Bone marrow (tissue), 2 donors: Measurements from ENCODE around the gene KIF26B.
"Not testable (repeated sequence)": the region's sequence is repeated elsewhere in the genome, so short reads cannot be mapped to it uniquely, and the experiment has no call there.

Experiments
- DNase-seq, 2 donors: peaks; one replicate each; lab custom pipeline; 2025; lab: John Stamatoyannopoulos, UW

Gene KIF26B

GRCh38 chr1:245694753-245695195, 540.0 kb downstream of the KIF26B start:
- no peak for DNase-seq

DNA sequence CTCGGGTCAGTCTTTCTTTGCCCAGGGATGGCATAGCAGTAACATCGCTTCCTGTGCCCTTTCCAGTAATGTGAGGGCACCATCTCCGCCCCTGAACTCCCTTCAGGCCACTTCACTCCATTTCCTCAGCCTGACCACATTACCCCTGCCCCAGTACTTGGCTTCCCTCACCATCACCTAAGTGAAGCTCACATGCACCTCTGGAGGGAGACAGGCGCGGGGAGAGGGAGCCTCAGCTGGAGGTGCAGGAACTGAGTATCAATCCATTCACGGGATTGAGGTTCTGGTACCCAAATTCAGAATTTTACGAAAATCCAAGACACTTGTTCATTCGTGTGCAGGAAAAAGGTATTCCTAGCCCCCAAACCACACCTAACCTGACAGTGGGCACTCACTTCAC, 540.4 kb downstream of the KIF26B start:
- no peak for DNase-seq

DNA sequence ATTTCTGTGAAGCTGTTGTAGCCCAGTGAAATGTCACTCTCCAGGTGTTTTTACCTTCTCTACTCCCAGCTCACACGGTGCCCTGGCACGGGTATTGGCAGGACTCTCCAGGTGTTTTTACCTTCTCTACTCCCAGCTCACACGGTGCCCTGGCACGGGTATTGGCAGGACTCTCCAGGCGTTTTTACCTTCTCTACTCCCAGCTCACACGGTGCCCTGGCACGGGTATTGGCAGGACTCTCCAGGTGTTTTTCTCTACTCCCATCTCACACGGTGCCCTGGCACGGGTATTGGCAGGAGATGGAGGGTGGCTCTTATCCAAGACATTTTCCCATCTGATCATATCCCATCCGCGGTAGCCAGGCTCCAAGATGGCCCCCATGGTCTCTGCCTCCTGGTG, 540.9 kb downstream of the KIF26B start:
- DNase-seq = not testable (repeated sequence)

GRCh38 chr1:245698116-245698515, 543.3 kb downstream of the KIF26B start:
- DNase-seq = no peak

GRCh38 chr1:245698860-245699259, 544.1 kb downstream of the KIF26B start:
- DNase-seq = no peak

- no peak for DNase-seq
Measured at GRCh38 chr1:245700631-245701030, 545.8 kb downstream of the KIF26B start.

GRCh38 chr1:245701631-245702030, 546.8 kb downstream of the KIF26B start:
- DNase-seq = no peak

DNA sequence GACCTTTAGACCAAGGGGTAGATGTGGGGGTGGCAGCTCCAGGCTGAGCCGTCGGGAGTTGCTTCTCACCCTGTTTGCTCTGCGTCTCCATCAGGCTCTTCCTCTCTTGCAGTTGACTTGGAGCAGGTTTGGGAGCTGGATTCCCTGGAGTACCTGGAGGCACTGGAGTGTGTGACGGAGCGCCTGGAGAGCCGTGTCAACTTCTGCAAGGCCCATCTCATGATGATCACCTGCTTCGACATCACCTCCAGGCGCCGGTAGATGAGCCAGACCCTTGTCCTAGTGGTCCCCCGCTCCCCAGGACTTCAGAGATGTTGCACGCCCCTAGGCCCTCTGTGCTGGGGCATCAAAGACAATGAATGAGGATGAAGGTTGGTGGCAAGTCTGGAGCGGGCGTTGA, 547.6 kb downstream of the KIF26B start:
- DNase-seq = no peak

- DNase-seq = no peak
Measured at GRCh38 chr1:245704341-245704740, 549.6 kb downstream of the KIF26B start.

DNA sequence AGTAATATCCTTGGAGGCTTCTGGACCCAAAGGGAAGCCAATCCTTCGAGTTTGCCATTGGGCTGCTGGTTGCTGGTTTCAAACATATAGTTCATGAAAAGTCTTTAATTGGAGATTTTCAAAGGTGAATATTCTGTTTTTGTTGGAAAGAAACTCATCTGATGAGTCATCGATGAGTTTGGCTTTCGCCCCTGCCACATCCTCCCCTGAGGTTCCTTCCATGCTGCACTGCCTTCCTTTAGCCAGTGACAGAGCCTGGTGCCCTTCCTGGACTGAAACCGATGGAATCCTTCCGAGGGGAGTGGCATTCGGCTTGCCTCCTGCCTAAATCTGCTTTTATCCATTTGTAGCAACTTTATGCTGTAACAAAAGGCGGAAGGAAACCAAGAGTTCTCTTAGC, 550.0 kb downstream of the KIF26B start:
- DNase-seq = no peak

DNA sequence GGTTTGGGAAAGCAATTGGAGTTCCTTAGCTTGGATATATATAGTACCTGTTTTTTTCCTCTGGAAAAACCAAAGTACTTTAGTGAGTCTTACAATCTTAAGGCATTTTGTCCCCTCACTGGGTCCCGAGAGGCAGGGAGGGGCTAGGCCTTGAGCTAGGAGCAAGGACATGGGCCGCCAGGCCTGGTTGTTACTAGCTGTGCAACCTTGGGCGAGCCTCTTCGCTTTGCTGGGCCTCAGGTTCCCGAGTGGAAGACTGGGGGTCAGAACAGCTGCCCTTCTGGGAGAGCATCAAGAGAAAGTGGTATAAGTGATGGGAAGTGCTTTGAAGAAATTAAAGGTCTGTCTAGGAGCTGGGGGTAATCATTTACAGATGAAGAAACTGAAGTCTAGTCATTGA, 553.2 kb downstream of the KIF26B start:
- DNase-seq = no peak

DNA sequence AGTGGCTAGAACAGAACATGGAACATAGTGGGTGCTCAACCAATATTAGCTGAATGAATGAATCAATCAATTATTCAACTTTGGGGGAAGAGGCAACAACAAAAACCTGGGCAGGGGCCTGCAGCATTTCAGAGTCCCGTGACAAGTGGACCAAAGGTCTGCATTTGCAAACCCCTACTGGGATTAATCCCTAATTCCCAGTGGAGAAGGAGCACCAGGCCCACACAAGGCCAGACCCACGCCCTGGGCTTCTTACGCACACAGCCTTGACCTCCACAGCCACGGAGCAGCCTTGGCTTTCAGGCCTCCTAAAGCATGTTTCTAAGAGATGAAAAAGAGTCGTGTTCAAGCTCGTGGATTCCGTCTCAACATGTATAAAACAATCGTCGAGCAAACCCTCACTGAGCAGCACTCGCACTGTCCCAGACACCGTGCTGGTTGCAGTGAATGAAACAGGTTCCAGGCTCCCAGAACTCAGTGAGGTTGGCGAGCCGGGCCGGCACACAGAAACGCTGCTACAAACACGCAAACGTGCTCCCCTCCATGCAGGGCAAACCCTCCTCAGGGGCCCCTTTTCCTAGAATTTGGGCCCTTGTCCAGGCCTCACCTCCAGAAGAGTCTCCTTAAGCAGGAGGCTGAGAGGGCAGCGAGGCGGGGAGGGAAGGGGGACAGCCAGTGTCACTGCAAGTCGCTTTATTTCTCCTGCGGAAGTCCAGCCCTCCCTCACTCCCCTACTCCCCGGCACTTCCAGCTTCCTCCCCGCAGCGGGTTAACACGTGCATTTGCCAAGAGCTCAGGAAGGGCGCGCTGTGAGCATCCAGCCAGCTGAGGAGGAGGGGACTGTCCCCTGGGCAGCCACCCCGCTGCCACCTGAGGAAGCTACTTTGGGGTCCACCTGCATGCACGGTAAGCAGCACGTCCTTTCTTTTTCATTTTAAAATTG, 556.4 kb downstream of the KIF26B start:
- DNase-seq = no peak

GRCh38 chr1:245714027-245714426, 559.2 kb downstream of the KIF26B start:
- not testable (repeated sequence) for DNase-seq

GRCh38 chr1:245715291-245715701, 560.5 kb downstream of the KIF26B start:
- no peak for DNase-seq

GRCh38 chr1:245715970-245716369, 561.2 kb downstream of the KIF26B start:
- DNase-seq = no peak

DNA sequence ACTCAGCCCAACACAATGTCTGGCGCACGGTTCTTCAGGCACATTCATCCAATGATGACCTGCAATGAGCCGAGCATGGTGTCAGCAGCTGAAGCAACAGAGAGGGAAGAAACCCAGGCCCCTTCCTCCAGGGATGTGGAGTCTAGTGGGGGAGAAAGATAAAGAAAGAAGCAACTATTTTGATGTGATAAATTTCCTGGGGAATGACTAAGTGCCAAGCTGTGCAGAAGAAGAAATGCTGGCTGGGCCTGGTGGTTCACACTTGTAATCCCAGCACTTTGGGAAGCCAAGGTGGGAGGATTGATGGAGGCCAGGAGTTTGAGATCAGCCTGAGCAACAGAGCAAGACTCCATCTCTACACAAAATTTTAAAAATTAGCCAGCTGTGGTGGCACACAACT, 561.8 kb downstream of the KIF26B start:
- no peak for DNase-seq

DNA sequence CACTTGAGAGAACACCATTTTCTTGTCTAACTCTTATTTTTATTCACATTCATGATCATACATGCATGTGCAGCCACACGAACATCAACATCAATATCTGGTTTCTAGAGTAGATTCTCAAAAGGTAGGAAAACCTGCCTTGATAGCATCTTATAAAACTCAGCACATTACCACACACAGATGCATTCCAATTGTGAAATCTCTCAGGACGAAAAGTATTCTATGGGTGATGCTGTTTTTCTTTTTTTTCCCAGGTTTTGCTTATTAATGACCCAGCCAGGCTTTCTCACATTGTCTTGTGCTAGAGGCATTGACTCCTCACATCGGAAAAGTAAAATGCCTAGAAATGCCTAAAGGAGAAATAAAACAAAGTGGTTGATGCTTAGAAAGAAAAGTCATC, 562.8 kb downstream of the KIF26B start:
- DNase-seq = no peak

DNA sequence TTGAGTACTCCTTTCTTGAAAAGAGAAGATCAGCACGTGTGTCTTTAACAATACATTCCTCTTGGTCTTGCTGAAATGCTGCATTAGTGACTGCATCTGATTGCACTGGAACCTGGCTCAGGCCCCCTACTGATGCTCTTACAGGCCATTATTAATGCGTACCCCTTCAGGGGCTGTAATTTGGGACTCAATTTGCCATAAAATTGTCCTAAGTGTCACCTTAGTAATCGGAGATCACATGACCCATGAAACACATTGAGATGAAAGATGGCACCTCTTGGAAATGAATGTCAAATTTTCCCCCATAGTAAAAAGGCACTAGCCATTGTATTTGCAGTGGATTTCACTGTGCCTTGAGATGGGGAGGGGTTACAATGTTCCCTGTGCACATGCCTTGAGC, 563.3 kb downstream of the KIF26B start:
- no peak for DNase-seq

DNA sequence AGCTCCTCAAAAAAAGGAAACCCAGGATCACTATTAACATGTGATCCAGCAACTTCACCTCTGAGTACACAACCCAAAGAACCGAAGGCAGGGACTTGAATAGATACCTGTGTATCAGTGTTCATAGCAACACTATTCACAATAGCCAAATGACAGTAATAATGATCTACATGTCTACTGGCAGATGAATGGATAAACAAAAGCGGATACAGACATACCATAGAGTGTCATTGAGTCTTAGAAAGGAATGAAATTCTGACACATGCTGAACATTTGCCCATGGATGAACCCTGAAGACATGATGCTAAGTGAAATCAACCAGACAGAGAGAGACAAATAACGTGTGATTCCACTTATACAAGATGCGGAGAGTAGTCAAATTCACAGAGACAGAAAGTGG, 564.2 kb downstream of the KIF26B start:
- DNase-seq = no peak

DNA sequence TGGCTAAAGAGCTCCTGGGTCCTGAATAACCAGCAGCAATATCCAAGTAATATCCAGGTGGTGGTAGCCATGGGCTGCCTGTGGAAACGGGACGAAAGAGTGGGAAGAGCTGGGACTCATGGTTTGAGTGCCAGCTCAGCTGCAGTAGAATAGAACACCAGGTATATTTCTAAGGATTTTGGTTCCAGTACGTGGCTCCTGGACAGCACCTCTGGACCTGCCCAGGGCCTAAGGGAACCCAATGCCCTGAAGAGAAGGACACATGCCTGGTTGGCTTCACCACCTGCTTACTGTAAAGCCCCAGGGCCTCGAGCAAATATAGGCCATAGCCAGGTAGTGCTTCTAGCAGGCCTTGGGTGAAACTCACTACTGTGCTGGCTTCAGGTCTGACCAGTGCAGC, 566.7 kb downstream of the KIF26B start:
- DNase-seq = no peak

DNA sequence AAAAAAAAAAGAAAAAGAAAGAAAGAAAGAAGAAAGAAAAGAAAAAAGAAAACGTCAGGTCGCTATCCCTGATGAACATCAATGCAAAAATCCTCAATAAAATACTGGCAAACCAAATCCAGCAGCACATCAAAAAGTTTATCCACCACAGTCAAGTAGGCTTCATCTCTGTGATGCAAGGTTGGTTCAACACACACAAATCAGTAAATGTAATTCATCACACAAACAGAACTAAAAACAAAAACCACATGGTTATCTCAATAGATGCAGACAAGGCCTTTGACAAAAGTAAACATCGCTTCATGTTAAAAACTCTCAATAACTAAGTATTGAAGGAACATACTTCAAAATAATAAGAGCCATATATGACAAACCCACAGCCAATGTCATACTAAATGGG, 573.2 kb downstream of the KIF26B start:
- not testable (repeated sequence) for DNase-seq

DNA sequence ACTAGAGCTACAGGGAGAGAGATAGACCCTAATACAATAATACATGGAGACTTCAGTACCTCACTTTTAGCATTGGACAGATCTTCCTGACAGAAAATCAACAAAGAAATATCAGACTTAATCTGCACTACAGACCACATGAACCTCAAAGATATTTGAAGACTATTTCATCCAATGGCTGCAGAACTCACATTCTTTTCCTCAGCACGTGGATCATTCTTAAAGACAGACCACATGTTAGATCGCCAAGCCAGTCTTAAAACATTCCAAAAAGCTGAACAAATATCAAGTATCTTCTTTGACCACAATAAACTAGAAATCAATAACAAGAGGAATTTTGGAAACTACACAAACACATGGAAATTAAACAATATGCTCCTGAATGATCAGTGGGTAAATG, 576.0 kb downstream of the KIF26B start:
- DNase-seq = no peak

DNA sequence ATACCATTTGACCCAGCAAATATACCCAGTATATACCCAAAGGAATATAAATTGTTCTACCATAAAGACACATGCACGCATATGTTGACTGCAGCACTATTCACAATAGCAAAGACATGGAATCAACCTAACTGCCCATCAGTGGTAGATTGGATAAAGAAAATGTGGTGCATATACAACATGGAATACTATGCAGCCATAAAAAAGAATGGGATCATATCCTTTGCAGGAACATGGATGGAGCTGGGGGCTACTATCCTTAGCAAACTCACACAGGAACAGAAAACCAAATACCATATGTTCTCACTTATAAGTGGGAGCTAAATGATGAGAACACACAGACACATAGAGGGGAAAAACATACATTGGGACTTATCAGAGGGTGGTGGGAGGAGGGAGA, 585.6 kb downstream of the KIF26B start:
- not testable (repeated sequence) for DNase-seq

DNA sequence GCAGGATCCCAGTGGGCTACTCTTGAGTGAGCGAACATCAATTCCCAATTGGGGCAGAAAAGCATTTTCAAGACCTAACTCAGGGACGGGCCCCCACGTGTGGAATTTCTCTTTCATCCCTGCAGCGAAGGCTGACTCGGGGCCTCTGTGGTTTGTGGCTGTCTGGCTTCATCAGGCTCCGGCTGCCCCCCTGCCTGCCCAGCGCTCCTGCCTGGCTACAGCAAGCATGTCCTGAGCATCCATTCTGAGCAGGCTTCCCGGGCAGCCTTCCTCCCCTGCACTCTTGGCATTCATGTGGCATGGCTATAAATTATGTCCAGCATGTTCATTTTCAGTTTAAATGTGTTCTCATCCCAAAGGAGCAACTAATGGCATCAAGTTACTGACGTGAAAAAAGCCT, 588.1 kb downstream of the KIF26B start:
- DNase-seq = no peak
